IgD-negative memory B cell (primary cell): ENCODE data around the gene BEX4. TPM values are rescaled to one million over a fixed set of nuclear protein-coding genes. Genes with fewer than 3 reads are reported as not detected.
"Not testable (repeated sequence)": the region's sequence is repeated elsewhere in the genome, so short reads cannot be mapped to it uniquely, and the experiment has no call there.

Source experiments
- H3K27ac Mint-ChIP-seq, 3 donors: one replicate each; pipeline ENCODE4 v1.8.0; 2020 to 2022; ENCODE audit warnings: mild to moderate bottlenecking in 3 of 3, mixed read lengths in 3 of 3, moderate library complexity in 1 of 3
- H3K27me3 Mint-ChIP-seq: one replicate; pipeline ENCODE4 v1.8.0; 2021; ENCODE audit warnings: mixed read lengths
- H3K36me3 Mint-ChIP-seq: one replicate; pipeline ENCODE4 v1.8.0; 2020; ENCODE audit warnings: mild to moderate bottlenecking, mixed read lengths
- H3K4me1 Mint-ChIP-seq, 3 donors: one replicate each; pipeline ENCODE4 v1.8.0; 2020 to 2022; ENCODE audit warnings: mixed read lengths in 3 of 3, mild to moderate bottlenecking in 1 of 3
- H3K4me3 Mint-ChIP-seq, 4 donors: one replicate each; pipeline ENCODE4 v1.8.0; 2020 to 2022; ENCODE audit warnings: mild to moderate bottlenecking in 4 of 4, mixed read lengths in 4 of 4, moderate library complexity in 3 of 4
- H3K9me3 Mint-ChIP-seq, 3 donors: one replicate each; pipeline ENCODE4 v1.8.0; 2020 to 2021; ENCODE audit warnings: mixed read lengths in 3 of 3, mild to moderate bottlenecking in 1 of 3
- polyA plus RNA-seq: library from polyadenylated mRNA; unstranded; fragments of 300-500 nt; fragmentation: Illumina TruSeq; gene quantifications from one replicate; pipeline ENCODE4 v1.2.3, GENCODE V29; 2021

The BEX4 gene
- 29.5 TPM for polyA plus RNA-seq

- peak within 1 kb of the TSS; percentile 82 to 92 (median 90) for H3K4me3 Mint-ChIP-seq
- peaks cover 0 to 4% (median 3%) of the 10 kb centered on the region in 3 donors for H3K4me1 Mint-ChIP-seq
- H3K27ac Mint-ChIP-seq: peak within 1 kb of the TSS; percentile 24 to 78 (median 69)
- no peaks in the 10 kb centered on the region for H3K36me3 Mint-ChIP-seq
- H3K9me3 Mint-ChIP-seq: no peaks in the 10 kb centered on the region
- H3K27me3 Mint-ChIP-seq: peaks cover 6% of the 10 kb centered on the region
These were observed at the start of gene BEX4 for GRCh38 chrX:103214870-103215424. Gene BEX4, plus strand, starts transcription at chrX:103215108. Its CDS starts 1,046 bp downstream, at chrX:103216154.

GRCh38 chrX:103170216-103170615 lies 44.7 kb upstream of the BEX4 start:
- H3K4me3 Mint-ChIP-seq: no peak overlapping the region
- no peaks in the 10 kb centered on the region for H3K4me1 Mint-ChIP-seq
- no peak overlapping the region for H3K27ac Mint-ChIP-seq
- H3K27me3 Mint-ChIP-seq: peaks cover 3% of the 10 kb centered on the region
- no peaks in the 10 kb centered on the region for H3K36me3 Mint-ChIP-seq
- no peaks in the 10 kb centered on the region for H3K9me3 Mint-ChIP-seq

- Mint-ChIP-seq H3K4me3 (no peak overlapping the region), H3K9me3 (no peaks in the 10 kb centered on the region), H3K4me1 (peaks cover 0 to 2% (median 0%) of the 10 kb centered on the region in 3 donors), H3K36me3 (no peaks in the 10 kb centered on the region), H3K27ac (no peak overlapping the region), H3K27me3 (peaks cover 7% of the 10 kb centered on the region)
These were observed 43.6 kb upstream of the BEX4 start for GRCh38 chrX:103171353-103171752.

GRCh38 chrX:103175256-103175655 lies 39.7 kb upstream of the BEX4 start:
- H3K9me3 Mint-ChIP-seq, H3K4me3 Mint-ChIP-seq, H3K36me3 Mint-ChIP-seq, H3K27ac Mint-ChIP-seq, H3K4me1 Mint-ChIP-seq: not testable (repeated sequence)
- H3K27me3 Mint-ChIP-seq: peaks cover 14% of the 10 kb centered on the region

- Mint-ChIP-seq H3K27ac (no peak overlapping the region), H3K9me3 (no peaks in the 10 kb centered on the region), H3K4me3 (no peak overlapping the region)
These were observed 38.8 kb upstream of the BEX4 start for GRCh38 chrX:103175944-103176753.

GRCh38 chrX:103177556-103177955 lies 37.4 kb upstream of the BEX4 start:
- Mint-ChIP-seq H3K9me3 (no peaks in the 10 kb centered on the region), H3K4me3 (no peak overlapping the region), H3K27me3 (peaks cover 13% of the 10 kb centered on the region), H3K4me1 (peaks cover 0 to 2% (median 0%) of the 10 kb centered on the region in 3 donors), H3K27ac (no peak overlapping the region), H3K36me3 (no peaks in the 10 kb centered on the region)

More at GRCh38 chrX:103175944-103176753, 38.8 kb upstream of the BEX4 start:
- H3K36me3 Mint-ChIP-seq: no peaks in the 10 kb centered on the region
- H3K4me1 Mint-ChIP-seq: peaks cover 0 to 2% (median 0%) of the 10 kb centered on the region in 3 donors
- H3K27me3 Mint-ChIP-seq: peaks cover 13% of the 10 kb centered on the region

GRCh38 chrX:103183912-103184311 lies 31.0 kb upstream of the BEX4 start:
- H3K27me3 Mint-ChIP-seq: peaks cover 3% of the 10 kb centered on the region
- no peak overlapping the region for H3K27ac Mint-ChIP-seq
- H3K36me3 Mint-ChIP-seq: no peaks in the 10 kb centered on the region
- no peak overlapping the region for H3K4me3 Mint-ChIP-seq
- H3K9me3 Mint-ChIP-seq: no peaks in the 10 kb centered on the region
- no peaks in the 10 kb centered on the region for H3K4me1 Mint-ChIP-seq

GRCh38 chrX:103187953-103188475 lies 26.9 kb upstream of the BEX4 start:
- Mint-ChIP-seq H3K27me3 (peaks cover 4% of the 10 kb centered on the region), H3K4me1 (no peaks in the 10 kb centered on the region), H3K36me3 (no peaks in the 10 kb centered on the region), H3K9me3 (no peaks in the 10 kb centered on the region), H3K27ac (no peak overlapping the region), H3K4me3 (no peak overlapping the region)

GRCh38 chrX:103197721-103198306 lies 17.1 kb upstream of the BEX4 start:
- Mint-ChIP-seq H3K4me3 (no peak overlapping the region), H3K27ac (no peak overlapping the region), H3K27me3 (peaks cover 10% of the 10 kb centered on the region), H3K36me3 (no peaks in the 10 kb centered on the region), H3K9me3 (no peaks in the 10 kb centered on the region), H3K4me1 (peaks cover 0 to 2% (median 0%) of the 10 kb centered on the region in 3 donors)

- H3K9me3 Mint-ChIP-seq, H3K4me3 Mint-ChIP-seq, H3K27me3 Mint-ChIP-seq, H3K36me3 Mint-ChIP-seq, H3K27ac Mint-ChIP-seq, H3K4me1 Mint-ChIP-seq: not testable (repeated sequence)
These were observed 16.2 kb upstream of the BEX4 start for GRCh38 chrX:103198668-103199067.

GRCh38 chrX:103201041-103201440 lies 13.9 kb upstream of the BEX4 start:
- Mint-ChIP-seq H3K36me3 (no peaks in the 10 kb centered on the region), H3K4me3 (no peak overlapping the region), H3K4me1 (peaks cover 0 to 2% (median 0%) of the 10 kb centered on the region in 3 donors), H3K27me3 (peaks cover 2% of the 10 kb centered on the region), H3K9me3 (no peaks in the 10 kb centered on the region), H3K27ac (no peak overlapping the region)

GRCh38 chrX:103210056-103210455 lies 4.9 kb upstream of the BEX4 start:
- H3K36me3 Mint-ChIP-seq: no peaks in the 10 kb centered on the region
- H3K4me1 Mint-ChIP-seq: peaks cover 0 to 4% (median 3%) of the 10 kb centered on the region in 3 donors
- no peak overlapping the region for H3K4me3 Mint-ChIP-seq
- no peaks in the 10 kb centered on the region for H3K9me3 Mint-ChIP-seq
- peak overlapping the region in 1 of 3 donors; percentile 62 for H3K27ac Mint-ChIP-seq
- H3K27me3 Mint-ChIP-seq: peaks cover 7% of the 10 kb centered on the region

- peaks cover 7% of the 10 kb centered on the region for H3K27me3 Mint-ChIP-seq
- H3K36me3 Mint-ChIP-seq: no peaks in the 10 kb centered on the region
- peak overlapping the region in 1 of 4 donors; percentile 68 for H3K4me3 Mint-ChIP-seq
- H3K4me1 Mint-ChIP-seq: peaks cover 0 to 4% (median 3%) of the 10 kb centered on the region in 3 donors
- H3K9me3 Mint-ChIP-seq: no peaks in the 10 kb centered on the region
- H3K27ac Mint-ChIP-seq: no peak overlapping the region
These were observed 3.7 kb upstream of the BEX4 start for GRCh38 chrX:103211012-103211715.

GRCh38 chrX:103212749-103213457 lies 2.0 kb upstream of the BEX4 start:
- peaks cover 0 to 4% (median 3%) of the 10 kb centered on the region in 3 donors for H3K4me1 Mint-ChIP-seq
- no peaks in the 10 kb centered on the region for H3K9me3 Mint-ChIP-seq
- no peaks in the 10 kb centered on the region for H3K36me3 Mint-ChIP-seq
- H3K27me3 Mint-ChIP-seq: peaks cover 7% of the 10 kb centered on the region
- H3K27ac Mint-ChIP-seq: no peak overlapping the region
- H3K4me3 Mint-ChIP-seq: no peak overlapping the region
